Uterus (tissue), 2 donors: ENCODE results near the gene NR6A1.

Source experiments
- CTCF ChIP-seq, 4 experiments: fragments of 200-600 bp in 2 of 4; fragments of 450-650 bp in 2 of 4; sonication (generic) in 2 of 4; IDR thresholded peaks; one replicate each; pipeline ENCODE4 v1.5.1; 2016 to 2019; ENCODE audit warnings: antibody characterized with exemption in 4 of 4, mild to moderate bottlenecking in 2 of 4, moderate library complexity in 1 of 4
- POLR2A ChIP-seq, 2 donors: fragments of 450-650 bp; IDR thresholded peaks; one replicate each; pipeline ENCODE4 v1.6.1; 2016; ENCODE audit warnings: antibody characterized with exemption in 2 of 2, mild to moderate bottlenecking in 1 of 2, moderate library complexity in 1 of 2

- TF ChIP-seq CTCF (IDR thresholded peaks at IDR 0.05): no peak
- no peak for TF ChIP-seq POLR2A (IDR thresholded peaks at IDR 0.05)
Measured at GRCh38 chr9:124783830-124784229, 12.7 kb upstream of the NR6A1 start.
